Vagina (tissue), 2 donors: ENCODE results near the gene HABP2. TPM values are rescaled to one million over a fixed set of nuclear protein-coding genes. Genes with fewer than 3 reads are reported as not detected.
A peak's percentile ranks its signal among the peaks of the same experiment; 100 is the strongest.

Experiments
- DNase-seq, 2 donors: peaks; one replicate each; pipeline ENCODE4 v3.0.0-alpha.2; 2017; ENCODE audit errors: extremely low spot score in 2 of 2
- H3K27ac ChIP-seq: fragments of 200-600 bp; sonication (generic); one replicate; pipeline ENCODE4 v1.5.1; 2019
- H3K27me3 ChIP-seq: fragments of 200-600 bp; sonication (generic); one replicate; pipeline ENCODE4 v1.5.1; 2019
- H3K36me3 ChIP-seq, 2 donors: fragments of 200-600 bp; sonication (generic); one replicate each; pipeline ENCODE4 v1.5.1; 2017 to 2019
- H3K4me1 ChIP-seq: fragments of 200-600 bp; sonication (generic); one replicate; pipeline ENCODE4 v1.5.1; 2019
- H3K4me3 ChIP-seq, 2 donors: fragments of 200-600 bp; sonication (generic); 1 replicate in 1 of 2; 2 replicates in 1 of 2; pipeline ENCODE4 v1.5.1; 2016 to 2019
- H3K9me3 ChIP-seq: fragments of 200-600 bp; sonication (generic); one replicate; pipeline ENCODE4 v1.5.1; 2019
- POLR2A ChIP-seq, 2 donors: fragments of 450-650 bp; IDR thresholded peaks; one replicate each; pipeline ENCODE4 v1.6.1; 2017; ENCODE audit warnings: antibody characterized with exemption in 2 of 2, mild to moderate bottlenecking in 2 of 2, moderate library complexity in 2 of 2
- POLR2AphosphoS5 ChIP-seq, 2 donors: sonication (generic); formaldehyde crosslinking; IDR thresholded peaks; one replicate each; pipeline ENCODE4 v1.9.0; 2017; ENCODE audit warnings: antibody characterized with exemption in 2 of 2, mild to moderate bottlenecking in 2 of 2, low read depth in 1 of 2; ENCODE audit not compliant: insufficient read depth in 1 of 2
- intact Hi-C: fragments of 100-400 bp; cut with DNase I; formaldehyde crosslinking; loops from one replicate; pipeline ENCODE4 v1.15.1; 2023
- total RNA-seq: library from RNA; depleted of rRNA; stranded (reverse); fragments of >200 nt; gene quantifications from one replicate; pipeline ENCODE4 v1.2.3, GENCODE V29; 2016
- TF ChIP-seq, protein P1 (sequence below), 3 experiments: fragments of 450-650 bp in 2 of 3; fragments of 200-600 bp in 1 of 3; sonication (generic) in 1 of 3; IDR thresholded peaks; one replicate each; pipeline ENCODE4 v1.5.1; 2017 to 2019; ENCODE audit warnings: antibody characterized with exemption in 3 of 3, mild to moderate bottlenecking in 2 of 3, moderate library complexity in 2 of 3

Gene HABP2
- total RNA-seq, 1 donor from 2014 or later = not detected

DNA sequence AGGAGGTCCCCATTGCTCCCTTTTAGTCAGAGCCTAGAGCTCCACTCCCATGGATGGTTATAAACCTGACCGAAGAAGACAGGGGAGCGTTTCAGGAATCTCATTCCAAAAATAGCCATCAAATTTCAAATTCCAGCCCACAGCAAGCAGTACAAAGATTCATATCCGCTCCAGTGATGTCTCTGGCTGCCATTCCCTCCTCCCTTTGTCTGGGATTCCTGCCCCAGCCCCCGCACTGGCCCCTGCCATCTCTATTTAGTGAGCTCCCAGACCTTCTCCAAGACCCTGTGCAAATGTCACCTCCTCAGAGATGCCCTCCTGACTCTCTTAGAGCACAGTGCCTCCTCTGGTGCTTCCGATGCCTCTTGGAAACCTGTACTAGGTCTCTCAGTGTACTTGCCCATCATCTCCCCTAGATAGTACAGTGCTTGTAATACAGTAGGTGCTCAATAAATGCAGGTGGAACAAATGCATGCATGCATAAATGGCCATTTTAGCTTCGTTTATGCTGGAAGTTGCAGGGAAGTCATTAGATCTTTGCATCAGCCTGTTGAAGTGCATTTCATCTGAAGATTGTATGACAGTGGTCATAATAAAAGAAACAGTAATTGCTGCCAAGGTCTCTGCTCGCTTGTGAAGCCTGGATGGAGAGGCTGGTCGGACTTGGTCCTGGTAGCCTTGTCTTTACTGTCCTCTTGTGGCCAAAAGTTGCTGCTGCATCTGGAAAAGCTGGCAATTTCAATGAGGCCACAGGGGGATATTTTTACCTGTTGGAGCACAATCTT is 32.0 kb upstream of the HABP2 start:
- no peaks in the 10 kb centered on the region for H3K4me1 ChIP-seq
- intact Hi-C loops = no loop called here
- no peaks in the 10 kb centered on the region for H3K36me3 ChIP-seq
- no peaks in the 10 kb centered on the region for H3K9me3 ChIP-seq
- DNase-seq = peak; percentile 40 to 67
- no peak overlapping the region for H3K27ac ChIP-seq
- H3K27me3 ChIP-seq = no peaks in the 10 kb centered on the region
- no peak overlapping the region for H3K4me3 ChIP-seq
- no peak for TF ChIP-seq POLR2A (IDR thresholded peaks at IDR 0.05)
- TF ChIP-seq, protein P1, sequence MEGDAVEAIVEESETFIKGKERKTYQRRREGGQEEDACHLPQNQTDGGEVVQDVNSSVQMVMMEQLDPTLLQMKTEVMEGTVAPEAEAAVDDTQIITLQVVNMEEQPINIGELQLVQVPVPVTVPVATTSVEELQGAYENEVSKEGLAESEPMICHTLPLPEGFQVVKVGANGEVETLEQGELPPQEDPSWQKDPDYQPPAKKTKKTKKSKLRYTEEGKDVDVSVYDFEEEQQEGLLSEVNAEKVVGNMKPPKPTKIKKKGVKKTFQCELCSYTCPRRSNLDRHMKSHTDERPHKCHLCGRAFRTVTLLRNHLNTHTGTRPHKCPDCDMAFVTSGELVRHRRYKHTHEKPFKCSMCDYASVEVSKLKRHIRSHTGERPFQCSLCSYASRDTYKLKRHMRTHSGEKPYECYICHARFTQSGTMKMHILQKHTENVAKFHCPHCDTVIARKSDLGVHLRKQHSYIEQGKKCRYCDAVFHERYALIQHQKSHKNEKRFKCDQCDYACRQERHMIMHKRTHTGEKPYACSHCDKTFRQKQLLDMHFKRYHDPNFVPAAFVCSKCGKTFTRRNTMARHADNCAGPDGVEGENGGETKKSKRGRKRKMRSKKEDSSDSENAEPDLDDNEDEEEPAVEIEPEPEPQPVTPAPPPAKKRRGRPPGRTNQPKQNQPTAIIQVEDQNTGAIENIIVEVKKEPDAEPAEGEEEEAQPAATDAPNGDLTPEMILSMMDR (IDR thresholded peaks at IDR 0.05) = peak; percentile 89 to 96 (median 93)

DNA sequence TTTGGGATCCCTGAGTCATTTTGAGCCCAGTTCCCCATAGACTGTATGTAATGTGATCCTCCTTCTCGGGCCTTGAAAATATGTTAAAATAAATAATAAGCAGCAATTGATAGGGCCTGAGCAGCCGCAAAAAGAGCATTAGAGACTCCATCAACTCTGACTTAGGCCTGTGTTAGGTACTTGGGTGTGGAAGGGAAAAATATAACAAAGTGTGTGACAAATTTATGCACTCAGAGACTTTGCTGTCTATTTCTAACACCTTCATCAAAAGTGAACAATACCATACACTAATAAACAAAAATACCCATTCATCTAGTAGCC is 31.4 kb upstream of the HABP2 start:
- TF ChIP-seq POLR2A (IDR thresholded peaks at IDR 0.05) (no peak), POLR2AphosphoS5 (IDR thresholded peaks at IDR 0.05; ENCODE audit: insufficient read depth in 1 of 2, low read depth in 1 of 2) (no peak)
- TF ChIP-seq, protein P1 (IDR thresholded peaks at IDR 0.05) = no peak
- Histone ChIP-seq H3K36me3 (no peaks in the 10 kb centered on the region), H3K9me3 (no peaks in the 10 kb centered on the region), H3K27me3 (no peaks in the 10 kb centered on the region), H3K27ac (no peak overlapping the region), H3K4me3 (no peak overlapping the region), H3K4me1 (no peaks in the 10 kb centered on the region)
- intact Hi-C loops = no loop called here
- DNase-seq = no peak

DNA sequence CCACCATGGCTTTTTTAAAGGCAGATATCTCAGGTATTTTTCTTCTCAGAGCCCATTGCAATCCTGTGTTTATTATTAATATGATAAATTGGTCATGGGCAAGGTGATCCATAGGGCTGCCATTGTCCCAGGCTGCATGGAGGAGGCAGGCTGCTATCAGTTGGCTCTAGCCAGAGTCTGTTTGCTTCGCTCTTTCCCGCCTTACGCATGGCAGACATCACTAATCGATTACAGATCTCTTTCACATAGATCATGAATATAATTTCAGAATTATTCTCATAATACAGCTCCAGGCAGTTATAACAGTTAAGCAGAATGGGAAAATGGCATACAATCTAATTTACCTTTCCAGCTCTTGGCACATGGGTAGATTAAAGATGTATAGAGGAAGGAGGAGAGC is 30.4 kb upstream of the HABP2 start:
- Histone ChIP-seq H3K4me1 (no peaks in the 10 kb centered on the region), H3K9me3 (no peaks in the 10 kb centered on the region), H3K36me3 (no peaks in the 10 kb centered on the region), H3K4me3 (no peak overlapping the region), H3K27ac (no peak overlapping the region), H3K27me3 (no peaks in the 10 kb centered on the region)
- intact Hi-C loops = no loop called here
- no peak for DNase-seq
- no peak for TF ChIP-seq POLR2AphosphoS5 (IDR thresholded peaks at IDR 0.05; ENCODE audit: insufficient read depth in 1 of 2, low read depth in 1 of 2)
- TF ChIP-seq, protein P1 (IDR thresholded peaks at IDR 0.05) = no peak
- no peak for TF ChIP-seq POLR2A (IDR thresholded peaks at IDR 0.05)

DNA sequence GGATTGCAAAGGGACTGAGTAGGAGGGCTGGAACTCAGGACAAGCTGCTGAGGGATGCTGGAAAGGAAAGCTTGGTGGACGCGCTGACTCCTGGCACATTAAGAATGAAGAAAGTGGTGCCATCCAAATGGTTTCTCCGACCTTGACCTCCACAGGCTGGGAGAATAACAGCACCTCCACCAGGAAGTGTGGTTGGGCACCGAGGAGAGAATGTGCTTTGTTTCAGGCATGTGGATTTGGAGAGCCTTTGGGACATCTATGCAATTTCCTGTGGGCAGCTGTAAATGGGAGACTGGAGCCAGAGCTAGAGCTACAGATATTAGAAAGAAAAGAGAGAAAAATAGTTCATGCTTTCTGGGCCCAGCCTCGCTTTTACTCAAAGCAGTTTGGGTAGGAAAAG is 29.8 kb upstream of the HABP2 start:
- H3K36me3 ChIP-seq = no peaks in the 10 kb centered on the region
- H3K27ac ChIP-seq = no peak overlapping the region
- intact Hi-C loops = no loop called here
- no peak overlapping the region for H3K4me3 ChIP-seq
- H3K9me3 ChIP-seq = no peaks in the 10 kb centered on the region
- no peak for DNase-seq
- H3K4me1 ChIP-seq = no peaks in the 10 kb centered on the region
- TF ChIP-seq POLR2A (IDR thresholded peaks at IDR 0.05) (no peak), POLR2AphosphoS5 (IDR thresholded peaks at IDR 0.05; ENCODE audit: insufficient read depth in 1 of 2, low read depth in 1 of 2) (no peak)
- TF ChIP-seq, protein P1 (IDR thresholded peaks at IDR 0.05) = no peak
- H3K27me3 ChIP-seq = no peaks in the 10 kb centered on the region

DNA sequence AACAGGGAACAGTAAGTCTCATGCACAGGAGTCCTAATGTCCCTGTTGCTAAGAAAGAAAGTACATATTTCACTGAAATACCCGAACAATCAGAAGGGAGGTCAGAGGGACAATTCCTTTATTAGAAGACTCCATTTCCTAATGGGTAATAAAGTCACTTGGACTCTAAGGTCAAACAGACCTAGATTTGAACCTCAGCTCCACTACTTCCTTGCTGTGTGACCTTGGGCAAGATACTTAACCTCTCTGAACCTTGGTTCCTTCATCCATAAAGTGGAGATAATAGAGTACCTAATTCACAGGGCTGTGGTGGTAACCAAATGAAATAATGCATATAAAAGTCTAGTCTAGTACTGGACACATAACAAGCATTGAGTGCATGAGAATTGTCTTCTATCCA is 29.2 kb upstream of the HABP2 start:
- Histone ChIP-seq H3K27me3 (no peaks in the 10 kb centered on the region), H3K9me3 (no peaks in the 10 kb centered on the region), H3K36me3 (no peaks in the 10 kb centered on the region), H3K27ac (no peak overlapping the region), H3K4me3 (no peak overlapping the region), H3K4me1 (no peaks in the 10 kb centered on the region)
- intact Hi-C loops = no loop called here
- DNase-seq = no peak
- TF ChIP-seq POLR2AphosphoS5 (IDR thresholded peaks at IDR 0.05; ENCODE audit: insufficient read depth in 1 of 2, low read depth in 1 of 2) = no peak
- TF ChIP-seq, protein P1 (IDR thresholded peaks at IDR 0.05) = no peak
- no peak for TF ChIP-seq POLR2A (IDR thresholded peaks at IDR 0.05)
